WTC11 (cell line): Measurements from ENCODE around the gene SWT1. TPM values are rescaled to one million over a fixed set of nuclear protein-coding genes. Genes with fewer than 3 reads are reported as not detected.

ENCODE experiments used
- ATAC-seq: fragments of 200-7000 bp; cut with Tn5 transposase; 2 replicates; pipeline ENCODE4 v1.10.0; 2021; ENCODE audit warnings: mild to moderate bottlenecking, moderate library complexity
- CTCF ChIA-PET: fragments of 300-600 bp; sonication (Branson Sonifier 250); formaldehyde crosslinking; loops from one replicate; lab custom pipeline; 2021; ENCODE audit warnings: antibody characterized with exemption; lab: Charles Lee
- POLR2A ChIA-PET: fragments of 350-600 bp; sonication (Branson Sonifier 250); formaldehyde crosslinking; loops from one replicate; lab custom pipeline; 2021; ENCODE audit warnings: antibody characterized with exemption; lab: Charles Lee
- DNase-seq: peaks from one replicate; pipeline ENCODE4 v3.0.0; 2021; ENCODE audit warnings: low spot score
- H3K27ac Mint-ChIP-seq: 2 replicates; pipeline ENCODE4 v1.8.0; 2021; ENCODE audit warnings: mixed read lengths
- H3K27me3 Mint-ChIP-seq: 2 replicates; pipeline ENCODE4 v1.8.0; 2021; ENCODE audit warnings: low read depth, mild to moderate bottlenecking, moderate library complexity, mixed read lengths
- H3K36me3 Mint-ChIP-seq: 2 replicates; pipeline ENCODE4 v1.8.0; 2021; ENCODE audit warnings: mixed read lengths
- H3K4me1 Mint-ChIP-seq: 2 replicates; pipeline ENCODE4 v1.8.0; 2022; ENCODE audit warnings: mixed read lengths
- H3K4me3 Mint-ChIP-seq: 2 replicates; pipeline ENCODE4 v1.8.0; 2021; ENCODE audit warnings: mild to moderate bottlenecking, moderate library complexity, mixed read lengths
- H3K9me3 Mint-ChIP-seq: 2 replicates; pipeline ENCODE4 v1.8.0; 2021; ENCODE audit warnings: mixed read lengths
- AFF4 ChIP-seq: sonication (generic); formaldehyde crosslinking; IDR thresholded peaks from 2 replicates; pipeline ENCODE4 v1.8.1; 2023; ENCODE audit warnings: mild to moderate bottlenecking, missing genetic modification reagents, borderline replicate concordance
- ARID4B ChIP-seq: sonication (generic); formaldehyde crosslinking; IDR thresholded peaks from 2 replicates; pipeline ENCODE4 v1.8.0; 2023; ENCODE audit warnings: missing genetic modification reagents, mild to moderate bottlenecking, borderline replicate concordance
- E2F1 ChIP-seq: sonication (generic); formaldehyde crosslinking; IDR thresholded peaks from 2 replicates; pipeline ENCODE4 v1.8.0; 2022; ENCODE audit warnings: mild to moderate bottlenecking, missing genetic modification reagents
- E2F5 ChIP-seq: sonication (generic); formaldehyde crosslinking; IDR thresholded peaks from 2 replicates; pipeline ENCODE4 v1.8.1; 2022; ENCODE audit warnings: mild to moderate bottlenecking, moderate library complexity, missing genetic modification reagents
- ESRRA ChIP-seq: sonication (generic); formaldehyde crosslinking; IDR thresholded peaks from 2 replicates; pipeline ENCODE4 v1.8.1; 2022; ENCODE audit warnings: mild to moderate bottlenecking, missing genetic modification reagents, borderline replicate concordance
- FOXP1 ChIP-seq: sonication (generic); formaldehyde crosslinking; IDR thresholded peaks from 2 replicates; pipeline ENCODE4 v1.8.0; 2022; ENCODE audit warnings: missing genetic modification reagents, mild to moderate bottlenecking, moderate library complexity, borderline replicate concordance
- FOXP4 ChIP-seq: sonication (generic); formaldehyde crosslinking; IDR thresholded peaks from 2 replicates; pipeline ENCODE4 v1.8.0; 2022; ENCODE audit warnings: mild to moderate bottlenecking, missing genetic modification reagents
- GTF2I ChIP-seq: fragments of 250-450 bp; sonication (Bioruptor Pico); conservative IDR thresholded peaks from 2 replicates; pipeline ENCODE4 v1.4.0; 2021; ENCODE audit warnings: mild to moderate bottlenecking
- NFYB ChIP-seq: sonication (generic); formaldehyde crosslinking; conservative IDR thresholded peaks from 2 replicates; pipeline ENCODE4 v1.8.0; 2022; ENCODE audit warnings: low read depth, missing genetic modification reagents
- SP1 ChIP-seq: sonication (generic); formaldehyde crosslinking; conservative IDR thresholded peaks from 2 replicates; pipeline ENCODE4 v1.8.1; 2022; ENCODE audit warnings: missing genetic modification reagents
- USF2 ChIP-seq: sonication (generic); formaldehyde crosslinking; IDR thresholded peaks from 2 replicates; pipeline ENCODE4 v1.8.1; 2023; ENCODE audit warnings: mild to moderate bottlenecking, missing genetic modification reagents, moderate library complexity
- ZNF423 ChIP-seq: fragments of 250-450 bp; sonication (Bioruptor Pico); IDR thresholded peaks from 2 replicates; pipeline ENCODE4 v2.1.2; 2022; ENCODE audit warnings: mild to moderate bottlenecking, moderate library complexity
- total RNA-seq: library from RNA; stranded (reverse); gene quantifications from 3 replicates; pipeline ENCODE4 v1.2.3, GENCODE V29; 2021

Gene SWT1
- total RNA-seq, 1 experiment from 2014 or later = 5.8 TPM

GRCh38 chr1:185317034-185317885 lies 160.3 kb downstream of the SWT1 start, which contains the start of gene IVNS1ABP (continued):
- no peak for TF ChIP-seq ESRRA
- peak; percentile 68; the same call in 1 of the 2 replicates for TF ChIP-seq ARID4B
- peak; percentile 83 for TF ChIP-seq SP1 (CRISPR knock-in tag)
- no peak for TF ChIP-seq GTF2I (CRISPR knock-in tag)
- TF ChIP-seq ZNF423 = 0 out of 2 replicates have a peak, but pooled peaks have one; percentile 16
- TF ChIP-seq E2F5 (CRISPR knock-in tag) = peak; percentile 29; the same call in 1 of the 2 replicates
- peak; percentile 26; the same call in 1 of the 2 replicates for TF ChIP-seq NFYB (CRISPR knock-in tag)
- peak; percentile 89 for TF ChIP-seq FOXP1 (CRISPR knock-in tag)

GRCh38 chr1:185317886-185318310 lies 160.9 kb downstream of the SWT1 start:
- H3K4me3 Mint-ChIP-seq = peak overlapping the region; percentile 93
- ATAC-seq (peak; percentile 21), DNase-seq (no peak)
- no peaks in the 10 kb centered on the region for H3K27me3 Mint-ChIP-seq
- peaks cover 20% of the 10 kb centered on the region for H3K9me3 Mint-ChIP-seq
- H3K36me3 Mint-ChIP-seq = peaks cover 33% of the 10 kb centered on the region
- peak overlapping the region; percentile 94 for H3K27ac Mint-ChIP-seq
- peaks cover 45% of the 10 kb centered on the region for H3K4me1 Mint-ChIP-seq
- POLR2A ChIA-PET = interaction anchor here (0.9 to 1.4 kb wide), 2 partner anchors 127 to 273 kb away, joined by 3 to 4 read pairs; partner anchors contain the start of gene RNF2
- CTCF ChIA-PET = interaction anchor here (0.6 to 2.9 kb wide), 8 partner anchors 15 to 1057 kb away, joined by 3 to 31 read pairs (median 8); partner anchors contain the start of gene TPR
- no peak for TF ChIP-seq USF2 (CRISPR knock-in tag)
- no peak for TF ChIP-seq AFF4
- TF ChIP-seq E2F1 = no peak
- TF ChIP-seq FOXP4 (CRISPR knock-in tag) = no peak
